HL-60/S4 (cell line): ENCODE measurements around the gene SIRT4.

Experiments used
- in situ Hi-C: fragments of 300-500 bp; cut with MboI; formaldehyde crosslinking; loops from 2 replicates; pipeline ENCODE4 v1.14.3; 2022; ENCODE audit warnings: low sequenced_read_pairs

Gene SIRT4

DNA sequence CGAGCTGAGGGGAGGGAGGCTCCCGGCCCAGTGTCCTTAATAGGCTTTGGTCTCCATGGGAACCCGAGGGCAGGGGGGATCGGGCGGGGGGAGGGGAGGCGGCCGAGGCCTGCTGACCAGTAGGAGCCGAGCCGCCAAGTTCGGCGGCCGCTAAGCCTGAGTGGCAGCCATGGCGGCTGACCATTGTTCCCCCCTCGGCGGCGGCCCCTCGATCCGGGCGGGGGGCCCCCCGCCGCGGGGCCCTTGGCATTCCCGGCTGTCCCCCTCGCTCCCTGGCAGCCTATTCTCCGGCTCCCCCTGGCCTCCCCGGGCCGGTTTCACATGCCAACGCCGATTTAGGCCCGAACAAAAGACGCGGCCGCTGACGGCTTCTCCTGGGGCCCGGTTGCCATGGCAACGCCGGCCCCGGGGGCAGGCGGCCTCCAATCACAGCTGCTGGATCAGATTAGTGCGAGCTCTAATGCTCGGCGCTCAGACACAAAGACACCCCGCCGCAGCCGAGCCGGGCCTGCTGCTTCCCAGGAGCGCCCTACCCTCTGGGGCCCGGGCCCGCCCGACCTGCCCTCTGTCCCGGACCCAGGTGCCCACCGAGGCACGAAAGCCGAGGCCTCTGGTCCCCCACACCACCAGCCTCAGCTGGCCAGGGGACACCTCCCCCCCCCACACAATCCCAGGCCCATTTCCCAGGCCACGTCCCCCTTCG lies 59.5 kb downstream of the SIRT4 start:
- in situ Hi-C loops, result no loop called here
